ENCODE results near the gene HOXB8.

DNA sequence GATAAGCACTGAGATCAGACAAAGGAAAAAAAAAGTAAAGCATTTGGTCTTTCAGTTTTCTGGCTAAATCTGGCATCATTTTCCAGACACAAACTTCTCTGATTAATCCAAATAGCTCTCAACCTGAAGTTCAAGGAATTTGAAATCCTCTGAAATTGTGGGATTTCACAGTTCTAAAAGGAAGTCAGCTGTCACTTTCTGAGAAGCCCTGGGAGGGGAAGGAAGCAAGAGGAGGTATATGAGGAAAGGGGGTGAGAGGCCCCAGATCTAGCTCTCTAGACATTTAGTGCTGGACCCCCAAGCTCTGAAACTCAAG, 28.6 kb upstream of the HOXB8 start:
- no peak for TF ChIP-seq CTCF (IDR thresholded peaks at IDR 0.05)
- TF ChIP-seq POLR2A (IDR thresholded peaks at IDR 0.05) = no peak
- TF ChIP-seq POLR2AphosphoS5 (IDR thresholded peaks at IDR 0.05; ENCODE audit: insufficient read depth in 1 of 2, low read depth in 1 of 2) = no peak
